ENCODE measurements around the gene NMRK2. TPM values are rescaled to one million over a fixed set of nuclear protein-coding genes. Genes with fewer than 3 reads are reported as not detected.

Gene NMRK2
- total RNA-seq, 1 experiment from 2014 or later = 61.9 TPM

- peak overlapping the region; percentile 96 for H3K4me3 Mint-ChIP-seq
- ATAC-seq (no peak), DNase-seq (ENCODE audit: low spot score) (peak; percentile 40)
- peaks cover 24% of the 10 kb centered on the region for H3K36me3 Mint-ChIP-seq
- no peaks in the 10 kb centered on the region for H3K9me3 Mint-ChIP-seq
- H3K27me3 Mint-ChIP-seq (ENCODE audit: low read depth) = no peaks in the 10 kb centered on the region; the same call in 1 of the 2 replicates
- CTCF ChIA-PET = interaction anchor here (0.5 to 2.2 kb wide), 16 partner anchors 9 to 208 kb away, joined by 3 to 48 read pairs (median 5); partner anchors contain the start of genes APBA3, ATCAY, MRPL54 and NMRK2
- POLR2A ChIA-PET = interaction anchor here (0.6 to 4.8 kb wide), 16 partner anchors 11 to 120 kb away, joined by 3 to 142 read pairs (median 4); partner anchors contain the start of genes EEF2 and NMRK2
- H3K4me1 Mint-ChIP-seq = peaks cover 26% of the 10 kb centered on the region
- H3K27ac Mint-ChIP-seq = peak overlapping the region; percentile 100
- no peak for TF ChIP-seq ZBTB21 (CRISPR knock-in tag; IDR thresholded peaks at IDR 0.05; ENCODE audit: borderline replicate concordance)
- no peak for TF ChIP-seq ZNF219 (CRISPR knock-in tag; IDR thresholded peaks at IDR 0.05; ENCODE audit: borderline replicate concordance)
- TF ChIP-seq, protein P1, sequence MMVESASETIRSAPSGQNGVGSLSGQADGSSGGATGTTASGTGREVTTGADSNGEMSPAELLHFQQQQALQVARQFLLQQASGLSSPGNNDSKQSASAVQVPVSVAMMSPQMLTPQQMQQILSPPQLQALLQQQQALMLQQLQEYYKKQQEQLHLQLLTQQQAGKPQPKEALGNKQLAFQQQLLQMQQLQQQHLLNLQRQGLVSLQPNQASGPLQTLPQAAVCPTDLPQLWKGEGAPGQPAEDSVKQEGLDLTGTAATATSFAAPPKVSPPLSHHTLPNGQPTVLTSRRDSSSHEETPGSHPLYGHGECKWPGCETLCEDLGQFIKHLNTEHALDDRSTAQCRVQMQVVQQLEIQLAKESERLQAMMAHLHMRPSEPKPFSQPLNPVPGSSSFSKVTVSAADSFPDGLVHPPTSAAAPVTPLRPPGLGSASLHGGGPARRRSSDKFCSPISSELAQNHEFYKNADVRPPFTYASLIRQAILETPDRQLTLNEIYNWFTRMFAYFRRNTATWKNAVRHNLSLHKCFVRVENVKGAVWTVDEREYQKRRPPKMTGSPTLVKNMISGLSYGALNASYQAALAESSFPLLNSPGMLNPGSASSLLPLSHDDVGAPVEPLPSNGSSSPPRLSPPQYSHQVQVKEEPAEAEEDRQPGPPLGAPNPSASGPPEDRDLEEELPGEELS (CRISPR knock-in tag; IDR thresholded peaks at IDR 0.05) = no peak
- TF ChIP-seq, protein P2, sequence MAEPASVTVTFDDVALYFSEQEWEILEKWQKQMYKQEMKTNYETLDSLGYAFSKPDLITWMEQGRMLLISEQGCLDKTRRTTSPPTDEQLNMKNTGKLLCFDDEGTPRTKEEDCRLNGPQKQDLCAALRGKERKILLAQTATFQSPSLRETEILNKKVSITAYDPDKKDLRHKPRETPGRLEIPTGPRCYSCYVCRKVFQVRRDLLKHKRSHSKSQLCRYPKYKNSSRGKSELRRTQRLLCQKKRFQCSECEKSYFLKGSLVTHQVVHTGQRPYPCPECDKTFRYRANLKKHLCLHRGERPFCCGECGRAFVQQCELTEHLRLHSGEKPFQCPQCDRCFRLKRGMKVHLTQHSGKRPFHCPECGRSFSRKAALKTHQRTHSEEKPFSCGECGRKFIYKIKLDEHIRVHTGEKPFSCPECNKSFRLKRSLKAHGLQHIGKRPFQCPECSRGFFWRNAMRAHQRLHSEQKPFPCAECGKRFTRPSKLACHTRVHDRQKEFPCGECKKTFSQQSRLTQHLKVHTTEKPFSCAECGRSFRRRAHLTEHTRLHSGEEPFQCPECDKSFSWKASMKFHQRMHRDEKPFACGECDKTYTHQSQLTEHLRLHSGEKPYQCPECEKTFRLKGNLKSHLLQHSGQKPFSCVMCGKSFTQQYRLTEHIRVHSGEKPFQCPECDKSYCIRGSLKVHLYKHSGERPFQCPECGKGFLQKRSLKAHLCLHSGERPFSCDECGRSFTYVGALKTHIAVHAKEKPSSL (CRISPR knock-in tag; conservative IDR thresholded peaks at IDR 0.05) = no peak
- TF ChIP-seq, protein P3, sequence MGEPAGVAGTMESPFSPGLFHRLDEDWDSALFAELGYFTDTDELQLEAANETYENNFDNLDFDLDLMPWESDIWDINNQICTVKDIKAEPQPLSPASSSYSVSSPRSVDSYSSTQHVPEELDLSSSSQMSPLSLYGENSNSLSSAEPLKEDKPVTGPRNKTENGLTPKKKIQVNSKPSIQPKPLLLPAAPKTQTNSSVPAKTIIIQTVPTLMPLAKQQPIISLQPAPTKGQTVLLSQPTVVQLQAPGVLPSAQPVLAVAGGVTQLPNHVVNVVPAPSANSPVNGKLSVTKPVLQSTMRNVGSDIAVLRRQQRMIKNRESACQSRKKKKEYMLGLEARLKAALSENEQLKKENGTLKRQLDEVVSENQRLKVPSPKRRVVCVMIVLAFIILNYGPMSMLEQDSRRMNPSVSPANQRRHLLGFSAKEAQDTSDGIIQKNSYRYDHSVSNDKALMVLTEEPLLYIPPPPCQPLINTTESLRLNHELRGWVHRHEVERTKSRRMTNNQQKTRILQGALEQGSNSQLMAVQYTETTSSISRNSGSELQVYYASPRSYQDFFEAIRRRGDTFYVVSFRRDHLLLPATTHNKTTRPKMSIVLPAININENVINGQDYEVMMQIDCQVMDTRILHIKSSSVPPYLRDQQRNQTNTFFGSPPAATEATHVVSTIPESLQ (CRISPR knock-in tag; IDR thresholded peaks at IDR 0.05) = no peak
- TF ChIP-seq MAX (CRISPR knock-in tag; IDR thresholded peaks at IDR 0.05) = no peak
- TF ChIP-seq ELF4 (CRISPR knock-in tag; IDR thresholded peaks at IDR 0.05; ENCODE audit: low read depth) = no peak
- TF ChIP-seq, protein P4, sequence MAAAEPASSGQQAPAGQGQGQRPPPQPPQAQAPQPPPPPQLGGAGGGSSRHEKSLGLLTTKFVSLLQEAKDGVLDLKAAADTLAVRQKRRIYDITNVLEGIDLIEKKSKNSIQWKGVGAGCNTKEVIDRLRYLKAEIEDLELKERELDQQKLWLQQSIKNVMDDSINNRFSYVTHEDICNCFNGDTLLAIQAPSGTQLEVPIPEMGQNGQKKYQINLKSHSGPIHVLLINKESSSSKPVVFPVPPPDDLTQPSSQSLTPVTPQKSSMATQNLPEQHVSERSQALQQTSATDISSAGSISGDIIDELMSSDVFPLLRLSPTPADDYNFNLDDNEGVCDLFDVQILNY (CRISPR knock-in tag; IDR thresholded peaks at IDR 0.05) = no peak
- TF ChIP-seq PRRX2 (CRISPR knock-in tag; IDR thresholded peaks at IDR 0.05) = no peak
Observed at GRCh38 chr19:3969435-3970312, 36.8 kb downstream of the NMRK2 start.

DNA sequence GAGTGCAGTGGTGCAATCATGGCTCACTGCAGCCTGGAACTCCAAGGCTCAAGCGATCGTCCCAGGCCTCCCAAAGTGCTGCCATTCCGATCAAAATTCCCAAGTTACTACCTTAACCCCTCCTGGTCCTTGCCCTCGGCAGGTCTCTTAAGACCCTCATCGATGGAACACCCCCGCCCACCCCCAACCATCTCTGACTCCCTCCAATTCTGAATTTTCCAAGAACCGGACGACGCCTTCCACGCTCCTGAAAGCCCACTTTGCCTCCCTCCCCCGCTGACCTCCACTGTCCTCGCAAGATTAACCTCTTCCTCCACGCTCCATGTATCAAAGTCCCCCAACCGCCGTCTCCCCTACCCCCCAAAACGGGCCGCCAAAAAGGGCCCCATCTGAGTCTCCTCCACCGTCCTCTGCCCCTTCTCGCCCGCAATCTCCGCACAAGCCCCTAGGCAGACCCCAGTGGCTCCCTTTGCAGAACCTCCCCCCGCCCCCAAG, 37.5 kb downstream of the NMRK2 start:
- Mint-ChIP-seq H3K9me3 (no peaks in the 10 kb centered on the region), H3K4me3 (peak overlapping the region; percentile 96), H3K4me1 (peaks cover 26% of the 10 kb centered on the region), H3K27me3 (ENCODE audit: low read depth) (no peaks in the 10 kb centered on the region; the same call in 1 of the 2 replicates), H3K36me3 (peaks cover 21% of the 10 kb centered on the region), H3K27ac (peak overlapping the region; percentile 100)
- POLR2A ChIA-PET = interaction anchor here (0.7 to 4.8 kb wide), 9 partner anchors 11 to 208 kb away, joined by 3 to 142 read pairs (median 4); partner anchors contain the start of genes EEF2, MRPL54 and NMRK2
- CTCF ChIA-PET = interaction anchor here (0.6 to 2.2 kb wide), 11 partner anchors 13 to 1686 kb away, joined by 3 to 49 read pairs (median 6); partner anchors contain the start of genes ATCAY and MRPL54
- DNase-seq (ENCODE audit: low spot score) (no peak), ATAC-seq (no peak)
- TF ChIP-seq ZNF121 (CRISPR knock-in tag; IDR thresholded peaks at IDR 0.05) = peak; percentile 87
- no peak for TF ChIP-seq IRF2 (CRISPR knock-in tag; IDR thresholded peaks at IDR 0.05; ENCODE audit: borderline replicate concordance, low read depth)
